ENCODE measurements around the gene FBXL17.
"Not testable (repeated sequence)": the region's sequence is repeated elsewhere in the genome, so short reads cannot be mapped to it uniquely, and the experiment has no call there.

FBXL17 gene

DNA sequence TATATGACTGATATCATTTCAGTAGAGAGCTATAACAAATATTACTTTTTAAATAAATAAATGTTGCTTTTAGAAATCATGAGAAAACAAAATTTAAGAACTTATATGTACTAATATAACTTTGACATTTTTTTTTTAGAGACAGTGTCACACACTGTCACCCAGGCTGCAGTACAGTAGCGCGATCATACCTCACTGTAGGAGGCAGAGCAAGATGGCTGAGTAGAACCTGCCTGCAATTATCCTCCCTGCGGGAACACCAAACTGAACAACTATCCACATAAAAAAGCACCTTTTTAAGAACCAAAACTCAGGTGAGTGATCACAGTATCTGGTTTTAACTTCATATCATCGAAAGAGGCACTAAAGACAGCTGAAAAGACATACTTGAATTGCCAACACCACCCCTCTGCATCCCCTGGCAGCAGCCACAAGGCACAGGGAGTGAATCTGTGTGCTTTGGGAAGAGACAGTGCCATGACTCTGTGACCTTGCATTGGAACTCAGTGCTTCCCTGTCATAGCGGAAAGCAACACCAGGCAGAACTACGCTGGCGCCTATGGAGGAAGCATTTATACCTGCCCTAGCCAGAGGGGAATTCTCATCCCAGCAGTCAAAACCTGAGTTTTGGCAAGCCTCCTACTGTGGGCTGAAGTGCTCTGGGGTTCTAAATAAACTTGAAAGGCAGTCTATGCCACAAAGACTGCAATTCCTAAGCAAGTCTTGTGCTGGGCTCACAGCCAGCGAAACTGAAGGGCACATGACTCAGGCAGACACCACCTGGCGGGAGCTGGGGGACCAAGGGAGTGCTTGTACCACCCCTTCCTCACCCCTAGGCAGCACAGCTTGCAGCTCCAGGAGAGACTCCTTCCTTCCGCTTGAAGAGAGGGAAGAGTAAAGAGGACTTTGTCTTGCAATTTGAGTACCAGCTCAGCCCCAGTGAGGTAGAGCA lies 142.7 kb downstream of the FBXL17 start:
- FAIRE-seq: no peak

GRCh38 chr5:108238461-108238860 lies 143.4 kb downstream of the FBXL17 start:
- FAIRE-seq: no peak

DNA sequence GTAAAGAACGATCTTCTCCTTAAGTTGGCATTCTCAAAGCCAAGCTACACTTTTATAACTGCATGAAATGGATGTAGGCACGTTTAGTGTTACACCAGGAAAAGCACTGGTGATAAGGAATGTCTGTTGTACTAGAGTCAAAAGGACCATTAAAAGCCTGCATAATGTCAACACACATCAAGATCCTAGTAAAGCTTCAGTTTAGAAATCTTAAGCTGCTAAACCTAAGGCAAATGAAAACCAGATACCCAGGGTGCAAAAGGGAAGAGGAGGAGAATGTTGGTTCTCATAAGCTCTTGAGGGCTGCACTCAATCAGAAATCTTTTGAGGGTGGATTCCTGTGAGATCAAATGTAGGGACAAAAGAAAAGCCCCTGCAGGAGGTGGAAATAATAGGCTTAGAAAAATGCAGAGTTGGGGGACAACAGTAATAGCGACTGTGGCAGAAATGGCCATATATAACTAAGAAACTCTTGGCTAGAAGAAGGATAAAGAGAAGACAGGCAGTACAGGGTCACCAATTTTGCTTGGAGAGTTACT lies 148.2 kb downstream of the FBXL17 start:
- FAIRE-seq: no peak

DNA sequence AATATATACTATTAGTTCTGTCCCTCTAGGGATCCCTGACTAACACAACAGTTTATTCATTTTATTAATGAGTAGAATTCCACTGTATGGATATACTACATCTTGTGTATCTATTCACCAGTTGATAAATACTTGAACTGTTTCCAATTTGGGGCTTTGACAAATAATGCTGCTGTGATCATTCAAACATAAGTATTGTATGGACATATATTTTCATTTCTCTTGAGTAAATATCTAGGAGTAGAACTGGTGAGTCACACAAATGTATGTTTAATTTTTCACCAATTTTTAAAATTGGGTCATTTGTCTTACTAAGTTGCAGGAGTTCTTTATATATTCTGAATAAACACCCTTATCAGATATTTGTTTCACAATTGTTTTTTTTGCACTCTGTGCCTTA lies 149.1 kb downstream of the FBXL17 start:
- FAIRE-seq: no peak

GRCh38 chr5:108222011-108222410 lies 159.9 kb downstream of the FBXL17 start:
- FAIRE-seq: no peak

- FAIRE-seq: no peak
Observed at GRCh38 chr5:108220834-108221233, 161.1 kb downstream of the FBXL17 start.

GRCh38 chr5:108216890-108217289 lies 165.0 kb downstream of the FBXL17 start:
- FAIRE-seq: no peak

DNA sequence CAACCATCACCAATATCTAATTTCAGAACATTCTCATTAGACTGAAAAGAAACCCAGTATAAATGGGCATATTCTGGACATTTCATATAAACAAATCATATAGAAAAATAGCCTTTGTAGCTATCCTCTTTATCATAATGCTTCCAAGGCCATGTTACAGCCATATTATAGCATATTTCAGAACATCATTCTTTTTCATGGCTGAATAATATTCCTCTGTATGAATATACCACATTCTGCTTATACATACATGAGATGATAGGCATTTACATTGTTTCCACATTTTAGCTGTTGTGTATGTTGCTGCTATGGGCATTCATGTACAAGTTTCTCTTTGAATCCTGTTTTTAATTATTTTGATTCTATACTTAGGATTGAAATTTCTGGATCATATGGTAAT lies 167.0 kb downstream of the FBXL17 start:
- no peak for FAIRE-seq

GRCh38 chr5:108212775-108213346 lies 169.0 kb downstream of the FBXL17 start:
- no peak for FAIRE-seq

DNA sequence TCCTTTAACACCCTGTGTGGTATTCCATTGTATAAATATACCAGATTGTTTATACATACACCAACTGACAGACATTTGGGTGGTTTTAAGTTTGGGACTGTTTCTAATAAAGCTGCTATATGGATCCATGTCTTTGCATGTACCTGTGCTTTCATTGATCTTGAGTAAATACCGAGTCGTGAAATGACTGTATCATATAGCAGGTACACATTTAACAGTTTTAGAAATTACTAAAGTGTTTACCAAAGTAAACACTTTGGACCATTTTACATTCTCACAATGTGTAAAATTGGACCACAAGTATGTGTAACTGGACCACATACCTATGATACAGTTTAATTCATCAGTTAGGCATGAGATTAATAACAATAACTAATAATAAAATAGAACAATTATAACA lies 175.2 kb downstream of the FBXL17 start:
- FAIRE-seq: no peak

DNA sequence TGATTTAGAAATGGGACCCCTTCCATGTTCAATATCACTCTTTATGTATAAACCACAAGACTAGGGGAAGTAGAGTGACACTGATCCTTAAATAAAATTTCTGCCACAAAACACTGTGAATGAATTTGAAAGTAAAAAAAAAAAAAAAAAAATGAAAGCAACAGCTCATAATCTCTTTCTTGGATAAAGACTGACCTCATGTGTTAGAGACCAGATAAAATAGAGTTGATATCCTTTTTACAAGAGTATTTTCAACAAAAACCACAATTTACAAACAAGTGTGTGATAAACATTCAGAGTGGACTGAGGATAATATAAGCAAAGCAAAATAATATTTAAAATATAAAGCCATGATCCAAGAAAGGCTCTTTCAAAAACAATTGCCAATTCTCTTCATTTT lies 180.2 kb downstream of the FBXL17 start:
- FAIRE-seq: no peak

DNA sequence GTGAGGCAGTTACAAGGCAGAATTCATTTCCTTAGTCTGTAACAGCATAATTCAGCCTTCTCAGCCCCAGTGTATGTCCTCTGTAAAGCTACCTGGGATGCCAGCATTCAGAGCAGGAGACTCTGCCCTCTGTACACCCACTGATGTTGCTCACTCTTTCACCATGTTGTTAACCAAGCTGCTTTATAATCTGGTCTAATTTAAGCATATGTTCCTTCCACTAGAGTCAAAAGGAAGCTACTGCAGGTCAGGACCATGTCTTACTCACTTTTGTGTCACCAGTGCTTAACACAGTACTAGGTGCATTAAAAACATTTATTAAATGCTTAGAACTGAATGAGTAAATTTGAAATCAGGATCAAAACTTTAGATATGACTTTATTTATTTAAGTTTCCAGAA lies 185.6 kb downstream of the FBXL17 start:
- FAIRE-seq: no peak

- no peak for FAIRE-seq
Observed at GRCh38 chr5:108193021-108193795, 188.7 kb downstream of the FBXL17 start.

GRCh38 chr5:108184940-108185339 lies 197.0 kb downstream of the FBXL17 start:
- no peak for FAIRE-seq

- no peak for FAIRE-seq
Observed at GRCh38 chr5:108181975-108182374, 199.9 kb downstream of the FBXL17 start.

DNA sequence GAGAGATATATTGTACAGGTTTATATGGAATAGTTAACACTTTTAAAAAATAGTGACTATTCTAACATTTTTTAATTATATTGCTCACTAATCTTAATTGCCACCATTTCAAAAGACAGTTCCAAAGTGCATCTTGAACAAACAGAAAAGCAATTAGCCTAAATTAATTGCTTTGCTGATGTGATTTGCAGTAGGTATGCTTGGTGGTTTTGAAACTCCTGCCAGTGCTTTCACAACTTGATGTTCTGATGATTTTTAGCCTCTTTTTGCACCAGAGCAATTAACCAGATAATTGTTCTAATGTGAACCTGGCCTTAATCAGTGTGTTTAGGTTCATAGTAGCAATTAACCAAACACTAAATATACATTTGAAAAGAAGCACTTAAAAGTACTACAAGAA lies 207.6 kb downstream of the FBXL17 start:
- no peak for FAIRE-seq

DNA sequence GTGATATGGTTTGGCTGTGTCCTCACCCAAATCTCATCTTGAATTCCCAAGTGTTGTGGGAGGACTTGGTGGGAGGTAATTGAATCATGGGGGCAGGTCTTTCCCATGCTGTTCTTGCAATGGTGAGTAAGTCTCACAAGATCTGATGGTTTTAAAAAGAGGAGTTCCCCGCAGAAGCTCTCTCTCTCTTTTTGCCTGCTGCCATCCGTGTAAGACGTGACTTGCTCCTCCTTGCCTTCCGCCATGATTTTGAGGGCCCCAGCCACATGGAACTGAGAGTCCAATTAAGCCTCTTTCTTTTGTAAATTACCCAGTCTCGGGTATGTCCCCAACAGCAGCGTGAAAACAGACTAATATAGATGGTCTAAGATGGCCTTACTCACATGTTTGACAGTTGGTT lies 210.1 kb downstream of the FBXL17 start:
- no peak for FAIRE-seq

GRCh38 chr5:108168915-108169314 lies 213.0 kb downstream of the FBXL17 start:
- FAIRE-seq: no peak

DNA sequence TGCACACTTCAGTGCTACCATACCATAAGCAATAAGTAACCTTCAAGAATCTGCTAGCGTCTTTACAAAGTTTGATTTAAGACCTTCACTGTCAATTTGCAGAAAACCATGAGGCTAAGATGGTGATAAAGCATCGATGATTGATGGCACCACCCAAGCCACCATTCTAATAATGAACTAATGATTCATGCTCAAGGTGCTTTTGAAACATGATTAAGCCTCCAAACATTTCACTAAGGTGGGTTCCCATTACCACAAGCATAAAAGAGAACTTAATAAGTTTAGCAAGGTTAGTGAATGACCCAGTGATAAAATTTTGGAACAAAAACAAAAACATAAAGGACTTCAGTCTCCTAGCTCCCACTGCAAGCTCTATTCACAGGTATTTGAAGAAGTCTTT lies 214.7 kb downstream of the FBXL17 start:
- FAIRE-seq: no peak

DNA sequence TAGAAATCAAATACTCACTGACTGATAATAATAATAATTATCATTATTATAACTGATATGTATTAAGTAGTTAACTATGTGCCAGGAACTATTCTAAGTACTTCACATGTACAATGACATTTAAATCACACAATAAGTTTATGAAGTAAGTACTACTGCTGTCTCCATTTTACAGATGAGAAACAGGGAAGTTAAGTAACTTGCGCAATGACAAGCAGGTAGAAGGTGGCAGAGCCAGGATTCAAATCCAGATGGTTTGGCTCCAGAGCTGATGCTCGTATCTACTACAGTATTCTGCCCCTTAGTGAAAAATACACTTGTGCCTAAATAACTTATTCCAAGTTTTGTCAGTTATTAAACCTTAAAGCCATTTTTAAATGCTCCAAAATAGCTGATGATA lies 217.3 kb downstream of the FBXL17 start:
- FAIRE-seq: no peak

GRCh38 chr5:108152854-108153253 lies 229.0 kb downstream of the FBXL17 start:
- FAIRE-seq: not testable (repeated sequence)

DNA sequence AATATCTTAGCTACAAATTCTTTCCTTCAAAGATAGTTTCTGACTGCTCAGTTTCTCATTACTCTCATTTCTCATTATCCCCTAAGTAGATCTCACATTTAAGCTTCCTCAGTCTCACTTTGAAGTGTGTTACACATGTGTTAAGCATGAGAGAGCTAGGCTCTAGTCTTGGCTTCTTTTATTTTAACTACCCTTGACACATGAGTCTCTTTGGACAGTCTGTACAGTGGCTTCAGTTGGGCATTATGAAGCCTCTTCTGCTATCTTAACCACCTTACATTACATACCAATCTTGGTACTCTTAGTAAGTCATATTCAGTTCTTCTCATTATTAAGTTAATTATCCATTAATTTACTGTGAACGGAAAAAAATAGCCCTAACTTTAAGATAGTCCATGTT lies 232.5 kb downstream of the FBXL17 start:
- no peak for FAIRE-seq

- peak; percentile 29 for FAIRE-seq
Observed at GRCh38 chr5:108148715-108149139, 233.2 kb downstream of the FBXL17 start.

Measured in A204.1 (cell line).